Islet of Langerhans (tissue), 1 donor: ENCODE data around the gene SLC1A3.

Experiments
- FAIRE-seq: peaks from one replicate; lab custom pipeline; 2011; peaks lifted over from hg19 to GRCh38; lab: Jason Lieb, UNC

The SLC1A3 gene

DNA sequence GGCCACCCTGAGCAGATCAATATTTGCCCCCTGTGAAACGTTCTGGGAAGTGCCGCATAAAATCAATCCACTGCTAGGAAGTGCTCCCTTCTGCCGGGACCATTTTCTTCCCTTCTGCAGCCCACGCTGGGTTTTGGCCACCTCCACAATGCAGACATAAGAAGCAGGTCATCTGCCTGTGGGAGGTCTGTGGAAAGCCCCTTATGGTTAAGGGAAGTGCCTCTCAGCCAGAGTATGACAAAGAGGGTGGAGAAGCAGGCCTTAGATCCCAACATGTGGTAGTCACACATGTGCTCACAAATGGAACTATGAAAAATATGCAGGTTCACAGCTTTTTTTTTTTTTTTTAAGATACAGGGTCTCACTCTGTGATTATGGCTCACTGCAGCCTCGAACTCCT, 82.8 kb downstream of the SLC1A3 start:
- FAIRE-seq: no peak

DNA sequence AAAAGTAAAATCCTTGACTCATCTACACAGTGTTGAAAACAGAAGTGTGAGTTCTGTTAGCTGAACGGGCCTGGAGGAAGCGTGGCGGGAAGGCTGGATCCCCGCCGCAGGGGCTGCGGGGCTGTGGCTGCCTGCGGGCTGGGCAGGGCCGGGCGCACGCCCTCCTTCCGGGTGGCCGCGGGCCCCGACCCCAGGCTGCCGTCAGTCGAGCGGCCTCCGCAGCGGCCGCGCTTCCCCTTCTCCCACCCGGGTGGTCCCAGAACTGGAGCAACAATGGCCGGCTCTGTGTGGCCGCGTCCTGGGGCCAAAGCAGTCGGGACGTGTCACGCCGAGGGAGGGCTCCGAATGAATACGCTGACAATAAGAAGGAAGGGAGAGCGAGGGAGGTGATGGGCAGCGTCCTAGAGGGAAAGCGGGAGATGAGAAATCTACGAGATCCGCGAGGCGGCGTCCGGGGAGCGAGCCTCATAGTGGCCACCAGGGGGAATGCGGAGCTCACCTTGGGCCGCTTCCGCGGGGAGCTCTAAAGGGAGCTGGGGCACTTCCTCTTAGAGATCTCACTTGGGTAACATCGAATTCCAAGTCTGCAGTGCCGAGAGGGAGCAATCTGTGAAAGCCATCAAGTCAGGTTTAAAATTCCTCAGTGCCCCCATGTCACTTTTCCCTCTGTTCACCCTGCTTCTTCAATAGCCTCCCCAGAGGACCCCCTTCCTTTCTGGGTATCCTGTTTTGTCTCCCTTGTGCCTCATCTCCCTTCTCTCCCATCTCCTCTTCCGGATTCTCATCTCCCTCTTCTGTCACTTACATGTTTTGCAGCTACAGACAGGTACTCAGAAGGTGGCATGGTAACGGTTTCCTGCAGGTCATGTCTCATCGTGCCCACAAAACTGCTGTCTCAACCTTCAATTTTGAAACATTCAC, 83.9 kb downstream of the SLC1A3 start:
- FAIRE-seq: no peak

DNA sequence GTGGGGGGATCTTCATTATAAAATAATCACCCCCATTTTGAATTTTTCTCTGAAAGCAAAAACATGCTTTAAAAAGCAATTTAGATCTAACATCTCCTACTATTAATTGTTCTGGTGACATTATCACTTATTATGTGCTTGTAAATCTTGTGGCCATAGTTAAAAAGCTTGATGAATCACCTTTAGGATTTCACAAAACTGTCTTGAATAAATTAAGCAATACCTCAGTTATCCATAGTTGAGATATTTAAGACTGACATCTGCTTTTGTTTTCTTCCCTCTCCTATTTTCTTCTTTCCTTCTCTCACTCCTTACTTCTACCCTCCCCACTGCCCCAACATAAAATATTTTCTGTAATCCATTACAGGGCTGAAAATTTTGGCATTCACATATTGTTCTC, 84.8 kb downstream of the SLC1A3 start:
- no peak for FAIRE-seq

DNA sequence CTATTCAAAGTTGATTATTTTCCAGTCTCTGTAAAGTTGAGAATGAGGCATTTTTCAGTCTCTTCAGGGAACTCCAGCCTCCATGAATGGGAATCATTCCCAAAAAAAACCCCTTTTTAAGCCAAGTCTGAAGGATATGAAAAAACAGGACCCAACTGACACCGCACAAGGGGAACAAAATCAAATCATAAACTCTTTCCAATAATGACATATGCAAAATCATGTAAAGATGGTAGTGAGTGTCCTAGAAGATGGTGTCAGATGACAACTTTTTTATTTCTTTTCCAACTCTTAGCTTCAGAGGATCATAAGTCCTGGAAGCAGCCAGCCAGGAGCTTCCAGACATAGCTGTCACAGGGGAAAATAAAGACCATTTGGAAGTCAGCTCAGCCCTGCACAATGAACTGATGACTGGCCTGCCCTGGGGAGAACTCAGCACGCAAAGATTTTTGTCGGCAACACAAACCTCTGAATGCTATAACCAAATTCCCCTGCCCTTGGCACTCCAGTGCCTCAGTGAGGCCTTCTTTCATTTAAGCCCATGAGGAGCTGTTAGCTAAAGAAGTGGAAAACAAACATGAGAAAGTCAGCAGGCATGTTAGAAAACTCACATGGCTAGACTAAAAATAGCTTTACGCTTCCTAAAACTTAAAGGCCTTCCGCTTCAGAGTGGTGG, 85.4 kb downstream of the SLC1A3 start:
- no peak for FAIRE-seq

DNA sequence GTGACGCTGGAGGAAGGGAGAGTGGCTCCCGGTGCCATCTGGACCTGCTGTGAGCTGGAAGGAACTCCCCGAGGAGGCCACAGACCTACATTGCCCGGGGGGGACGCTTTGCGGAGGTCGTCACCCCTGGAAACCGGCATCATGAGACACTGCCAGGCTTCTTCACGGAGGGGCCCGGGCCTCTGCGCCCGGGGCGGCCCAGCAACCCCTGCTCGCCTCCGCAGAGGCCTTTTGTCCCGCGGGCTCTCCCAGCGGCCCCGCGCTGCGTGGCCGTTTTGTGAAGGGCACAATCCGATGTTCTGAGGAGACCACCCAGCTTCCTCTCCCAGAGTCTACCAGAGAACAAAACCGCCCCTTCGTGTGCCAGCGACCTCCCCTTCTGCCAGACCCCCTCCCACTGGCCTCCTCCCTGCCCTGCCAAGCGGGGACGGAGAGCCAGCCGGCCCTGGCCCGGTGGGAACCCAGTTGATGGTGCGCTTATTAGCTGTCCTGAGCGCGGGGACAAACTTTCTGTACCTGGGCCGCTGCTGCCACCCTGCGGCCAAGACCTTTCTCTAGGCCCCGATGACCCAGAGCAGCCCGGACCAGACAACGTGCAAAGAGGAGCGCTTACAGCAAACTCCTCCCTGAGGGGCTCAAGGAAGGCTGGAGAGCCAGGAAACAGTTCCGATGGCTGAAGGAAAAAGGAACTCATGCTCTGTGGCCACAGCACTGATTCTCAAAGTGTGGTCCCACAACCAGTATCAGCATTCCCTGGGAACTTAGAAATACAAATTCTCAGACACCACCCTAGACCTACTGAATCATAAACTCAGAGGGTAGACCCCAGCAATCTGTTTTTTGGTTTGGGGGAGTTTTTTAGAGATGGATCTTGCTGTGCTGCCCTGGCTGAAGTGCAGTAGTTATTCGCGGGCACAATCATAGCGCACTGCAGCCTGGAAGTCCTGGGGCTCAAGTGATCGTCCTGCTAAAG, 86.7 kb downstream of the SLC1A3 start:
- no peak for FAIRE-seq

DNA sequence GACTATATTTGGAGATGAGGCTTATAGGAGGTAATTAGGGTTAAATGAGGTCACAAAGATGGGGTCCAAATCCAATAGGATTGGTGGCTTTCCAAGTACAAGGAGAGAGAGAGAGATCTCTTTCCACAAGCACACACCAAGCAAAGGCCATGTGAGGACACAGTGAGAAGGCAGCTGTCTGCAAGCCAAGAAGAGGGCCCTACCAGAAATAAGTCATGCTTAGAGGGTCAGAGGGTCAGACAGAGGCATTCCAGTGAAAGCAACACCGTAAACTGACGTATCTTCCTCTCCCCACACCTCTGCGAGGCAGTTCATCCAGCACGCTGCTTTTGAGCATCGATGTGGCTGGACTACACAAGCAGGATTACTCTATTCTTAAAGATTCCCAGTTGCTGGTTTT, 87.9 kb downstream of the SLC1A3 start:
- FAIRE-seq: no peak

DNA sequence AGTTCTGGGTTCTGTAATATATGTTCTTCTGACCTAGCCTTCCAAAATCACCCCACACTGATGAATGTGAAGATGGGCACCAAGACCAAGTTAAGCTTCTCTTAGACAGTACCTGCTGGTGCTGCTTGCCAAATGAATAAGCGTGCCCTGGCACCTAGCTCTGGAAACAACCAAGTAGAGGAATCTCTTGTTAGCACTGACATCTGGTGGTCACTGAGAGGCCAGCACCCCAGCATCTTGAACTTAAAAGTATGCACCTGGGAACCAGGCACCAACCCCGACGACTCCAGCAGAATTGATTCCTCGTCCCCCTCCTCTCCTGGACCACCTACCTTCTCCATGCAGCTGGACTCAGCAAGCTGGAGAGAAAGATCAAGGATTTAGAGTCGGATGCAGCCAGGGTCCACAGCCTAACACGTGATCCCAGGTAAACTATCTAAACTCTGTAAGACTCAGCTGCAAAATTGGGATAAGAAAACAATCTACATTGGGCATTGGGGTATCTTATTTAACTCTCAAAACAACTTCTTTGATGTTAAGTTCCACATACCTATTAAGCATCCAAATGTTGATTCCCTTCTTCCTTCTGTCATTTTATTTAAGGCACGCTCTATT, 89.8 kb downstream of the SLC1A3 start:
- FAIRE-seq: no peak

DNA sequence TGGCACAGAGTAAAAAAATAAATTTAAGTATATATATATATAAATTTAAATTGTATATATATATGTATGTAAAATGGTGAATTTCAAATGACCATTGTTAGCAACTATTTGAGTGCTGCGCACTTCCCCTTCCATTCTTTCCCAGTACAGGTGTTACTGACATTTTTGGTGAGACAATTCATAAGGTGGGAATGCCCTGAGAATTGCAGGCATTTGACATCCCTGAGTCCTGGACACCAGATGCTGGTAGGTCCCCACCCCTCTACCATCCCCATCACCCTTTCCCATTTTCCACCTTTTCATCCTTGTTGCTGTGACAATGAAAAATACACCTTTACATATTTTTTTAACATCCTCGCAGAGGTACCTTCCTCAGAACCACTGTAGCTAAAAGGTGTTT, 91.6 kb downstream of the SLC1A3 start:
- FAIRE-seq: no peak

DNA sequence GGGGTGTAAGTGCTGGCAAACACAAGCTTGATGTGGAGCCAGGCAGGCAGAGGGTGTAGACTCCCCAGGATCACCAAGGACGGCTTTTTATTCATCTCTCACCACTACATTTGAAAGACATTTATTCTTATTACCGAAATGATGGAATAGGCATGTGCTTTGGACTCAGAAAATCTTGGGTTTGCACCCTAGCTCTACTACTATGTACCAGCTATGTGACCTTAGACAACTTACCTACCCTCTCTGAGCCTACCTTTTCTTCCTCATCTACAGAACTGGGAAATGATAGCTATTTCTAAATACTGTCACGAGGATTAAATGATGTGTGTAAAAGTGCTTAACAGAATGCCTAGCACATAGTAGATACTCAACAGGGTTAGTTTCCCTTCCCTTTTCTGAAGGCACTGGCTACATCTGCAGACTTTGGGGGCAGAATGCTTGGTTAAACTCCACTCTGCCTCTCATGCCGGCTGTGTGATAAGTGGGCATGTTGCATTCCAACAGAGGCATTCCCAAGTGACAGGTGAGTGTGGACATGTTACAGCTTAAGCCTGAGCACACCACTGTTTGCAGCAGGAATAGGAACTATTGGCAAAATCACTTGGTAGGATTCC, 94.8 kb downstream of the SLC1A3 start:
- FAIRE-seq: no peak

DNA sequence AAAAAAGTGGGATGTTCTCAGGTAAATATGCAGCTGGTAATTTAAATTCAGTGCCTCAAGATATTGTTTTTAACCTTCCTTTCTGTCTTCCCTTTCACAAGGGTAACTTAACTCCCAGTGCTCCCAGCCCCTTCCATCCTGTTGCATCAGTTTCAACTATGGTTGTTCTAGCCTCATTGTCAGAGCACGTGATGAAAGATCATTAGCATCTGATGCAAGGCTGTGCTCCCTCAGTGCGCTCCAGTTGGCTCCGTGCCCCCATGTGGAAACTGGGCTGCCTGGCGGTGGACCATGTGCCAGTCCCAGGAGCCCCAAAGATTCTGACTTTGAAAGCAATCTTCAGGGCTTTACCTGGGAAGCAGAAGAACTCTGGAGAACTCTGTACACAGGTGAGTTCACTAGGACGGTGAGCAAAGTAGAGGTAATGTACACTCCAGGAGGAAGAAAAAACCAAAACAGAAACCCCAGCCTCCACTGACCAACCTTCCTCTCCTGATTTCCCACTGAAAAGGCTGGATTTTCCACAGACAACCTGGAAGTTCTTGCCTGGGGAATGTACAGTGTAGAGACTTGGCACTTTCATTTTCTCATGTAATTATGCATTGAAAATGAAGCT, 96.9 kb downstream of the SLC1A3 start:
- no peak for FAIRE-seq

DNA sequence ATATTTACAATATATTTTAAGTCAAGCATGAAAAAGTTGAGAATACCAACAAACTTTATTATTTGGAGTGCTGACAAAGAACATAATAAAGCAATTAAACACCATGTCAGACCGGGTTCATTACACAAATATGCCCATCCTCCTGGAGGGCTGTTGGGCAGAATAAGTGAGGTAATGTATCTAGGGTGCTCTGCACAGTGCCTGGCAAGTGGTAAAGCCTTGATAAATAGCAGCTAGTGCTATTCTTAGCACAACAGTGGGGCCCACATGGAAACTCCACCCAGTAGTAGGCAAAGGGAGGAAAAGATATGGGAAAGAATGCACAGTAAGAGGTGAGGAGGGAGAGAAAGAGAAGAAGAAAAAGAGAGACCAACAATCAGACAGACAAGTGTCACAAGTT, 97.7 kb downstream of the SLC1A3 start:
- FAIRE-seq: no peak

DNA sequence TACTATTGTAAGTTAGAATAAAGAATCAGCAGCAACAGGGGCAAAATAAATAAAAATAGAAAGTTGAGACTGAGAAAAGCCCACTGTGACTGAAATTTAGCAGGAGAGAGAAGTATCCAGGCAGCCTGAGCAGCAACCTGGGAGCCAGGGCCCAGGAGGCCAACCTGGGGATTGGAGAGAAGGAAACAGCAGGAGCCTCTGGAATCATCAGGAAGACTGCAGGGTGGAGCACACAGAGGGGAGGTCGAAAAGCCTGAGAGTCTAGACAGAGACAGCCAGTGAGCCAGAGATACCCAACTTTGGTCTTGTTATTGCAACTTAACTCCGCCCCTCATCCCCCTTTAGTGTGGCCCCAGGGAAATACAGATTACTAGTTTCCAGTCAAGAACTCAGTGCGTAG, 98.6 kb downstream of the SLC1A3 start:
- no peak for FAIRE-seq

DNA sequence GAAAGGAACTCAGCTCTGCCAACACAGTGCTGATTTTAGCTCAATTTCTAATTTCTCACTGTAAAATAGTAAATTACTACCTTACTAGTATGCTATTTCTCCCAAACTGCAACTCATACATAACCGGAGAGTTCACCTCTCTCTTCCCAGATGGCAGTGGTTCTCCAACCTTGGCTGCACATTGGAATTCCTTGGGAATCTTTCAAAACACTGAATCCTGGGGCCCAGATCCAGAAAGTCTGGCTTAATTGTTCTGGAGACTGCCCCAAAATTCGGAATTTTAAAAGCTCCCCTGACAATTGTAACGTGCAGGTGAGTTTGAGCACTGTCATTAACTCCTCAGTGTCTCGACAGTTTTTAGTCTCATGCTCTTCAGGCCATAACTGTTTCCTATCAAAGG, 100.3 kb downstream of the SLC1A3 start:
- FAIRE-seq: no peak

DNA sequence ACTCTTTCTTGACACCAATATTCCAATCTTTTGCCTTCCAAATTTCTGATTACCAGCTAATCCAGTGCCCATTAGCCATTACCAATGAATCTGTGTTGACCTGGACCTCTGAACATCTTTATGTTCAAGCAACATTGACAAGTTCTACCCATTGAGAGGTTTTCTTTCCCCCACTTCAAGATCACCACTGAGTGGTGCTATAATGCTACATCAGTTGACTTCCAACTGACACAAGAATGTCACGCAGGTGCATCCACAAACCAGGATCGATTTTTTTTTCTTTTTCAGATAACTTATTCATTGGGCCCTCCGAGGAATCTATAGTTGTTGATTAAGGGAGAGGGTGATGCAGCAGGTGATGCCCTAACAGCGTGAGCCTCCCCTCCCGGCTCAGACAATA, 102.6 kb downstream of the SLC1A3 start:
- no peak for FAIRE-seq

DNA sequence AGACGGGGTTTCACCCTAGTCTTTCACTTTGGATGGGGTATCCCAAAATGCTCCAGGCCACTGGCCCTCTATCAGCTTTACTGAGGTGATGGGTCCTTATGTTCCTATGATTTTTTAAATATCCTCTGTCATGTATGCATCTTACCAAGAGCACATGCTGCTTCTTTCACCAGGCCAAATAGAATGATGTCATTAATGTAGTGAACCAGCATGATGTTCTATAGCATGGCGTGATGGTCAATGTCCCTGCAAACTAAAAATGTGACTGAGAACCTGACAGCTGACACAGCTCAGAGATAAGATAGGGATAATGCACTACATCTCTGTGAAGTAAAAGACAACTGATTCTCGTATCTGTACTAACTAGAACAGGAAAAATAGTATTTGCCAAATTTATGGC, 103.6 kb downstream of the SLC1A3 start:
- FAIRE-seq: no peak

DNA sequence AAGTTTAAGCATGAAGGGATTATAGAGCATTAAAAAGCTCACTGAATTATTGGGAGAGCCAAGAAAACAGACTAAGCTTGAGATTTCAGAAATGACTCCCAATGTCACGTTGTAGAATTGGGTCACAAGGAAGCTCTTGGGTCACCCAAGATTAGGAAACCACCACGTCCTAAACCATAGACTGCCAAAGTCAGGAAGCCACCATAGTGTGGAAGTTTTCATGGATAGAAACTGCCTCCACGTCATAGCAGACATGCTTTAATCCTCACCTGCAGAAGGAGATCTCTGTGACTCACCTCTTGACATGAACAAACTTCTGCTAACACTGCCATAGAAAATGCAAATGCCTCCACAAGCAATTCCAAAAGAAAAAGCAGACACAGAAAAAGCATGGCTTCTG, 106.3 kb downstream of the SLC1A3 start:
- FAIRE-seq: no peak

DNA sequence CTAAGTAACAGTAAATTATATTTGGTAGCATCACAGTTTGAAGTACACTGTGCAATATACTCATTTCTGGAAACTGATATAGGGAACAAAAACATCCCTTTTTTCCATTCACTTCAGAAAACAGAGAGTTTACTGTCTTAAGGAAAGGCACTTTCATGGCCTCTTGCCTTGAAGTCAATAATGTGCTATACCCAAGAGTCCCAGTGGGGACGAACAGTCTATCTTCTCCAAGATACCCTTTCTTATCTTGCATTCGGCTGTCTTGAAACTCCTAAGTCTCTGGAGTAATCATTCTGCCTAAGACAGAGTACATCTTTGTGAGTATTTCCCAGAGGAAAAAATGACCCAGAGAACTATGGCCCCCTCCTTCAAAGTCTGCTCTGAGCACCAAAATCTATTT, 107.1 kb downstream of the SLC1A3 start:
- FAIRE-seq: no peak

DNA sequence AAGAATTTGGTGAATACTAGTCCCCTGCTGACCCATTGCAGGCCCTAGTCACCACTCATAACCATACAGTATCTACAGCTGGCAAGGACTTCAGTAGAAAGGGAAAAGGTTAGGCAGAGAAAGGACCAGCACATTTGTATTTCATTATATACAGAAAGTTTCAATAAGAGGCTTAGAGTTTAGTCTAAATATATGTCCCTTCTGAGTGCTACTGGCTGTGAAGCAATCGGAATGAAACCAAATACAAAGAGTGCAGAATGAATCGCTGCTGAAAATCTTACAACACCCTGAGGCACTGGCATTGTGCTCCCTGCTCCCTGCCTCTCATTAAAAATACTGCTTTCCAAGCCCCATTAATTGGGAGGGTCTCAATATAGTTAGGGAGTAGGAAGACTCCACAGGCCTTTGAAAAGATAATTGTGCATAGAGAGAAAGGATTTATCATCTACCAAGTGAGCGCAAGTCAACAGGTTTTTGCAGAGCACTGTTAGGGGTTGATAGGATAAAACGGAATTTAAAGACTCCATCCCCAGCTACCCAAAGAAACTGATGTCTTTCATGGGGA, 110.8 kb downstream of the SLC1A3 start:
- FAIRE-seq: no peak

DNA sequence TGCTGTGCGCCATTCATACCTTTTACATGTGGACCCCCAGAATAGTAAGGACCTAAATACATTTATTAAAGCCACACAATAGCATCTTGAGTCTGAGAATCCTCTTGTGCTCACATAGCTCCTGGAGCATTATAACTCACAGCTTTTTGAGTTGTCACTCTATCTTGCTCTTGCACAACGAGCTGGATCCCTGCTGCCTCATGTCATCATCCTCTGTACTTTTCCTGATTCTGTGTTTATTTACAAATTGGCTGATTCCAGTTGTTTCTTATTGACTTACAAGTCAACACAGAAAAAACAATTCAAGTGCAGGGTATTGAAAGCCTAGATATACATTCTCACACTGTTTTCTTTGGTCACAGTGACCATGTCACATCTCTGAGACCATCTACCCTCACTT, 112.9 kb downstream of the SLC1A3 start:
- FAIRE-seq: no peak

DNA sequence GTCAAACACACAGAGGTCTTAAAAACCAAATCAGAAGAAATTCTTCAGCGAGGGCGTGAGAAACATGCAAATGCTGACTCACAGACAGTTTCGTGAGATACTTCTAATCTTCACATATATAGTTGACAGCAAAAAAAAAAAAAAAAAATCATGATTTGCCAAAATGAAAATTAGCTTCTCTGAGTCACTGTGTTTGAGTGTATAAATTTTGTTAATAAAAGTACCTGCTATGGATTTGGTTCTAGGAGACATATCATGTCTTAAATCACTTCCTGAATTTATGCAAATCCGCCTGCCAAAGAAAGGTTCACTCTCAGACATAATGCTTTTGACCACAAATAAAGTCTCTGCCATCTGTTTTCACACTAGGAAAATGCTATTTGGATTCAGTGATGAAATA, 114.3 kb downstream of the SLC1A3 start:
- no peak for FAIRE-seq

DNA sequence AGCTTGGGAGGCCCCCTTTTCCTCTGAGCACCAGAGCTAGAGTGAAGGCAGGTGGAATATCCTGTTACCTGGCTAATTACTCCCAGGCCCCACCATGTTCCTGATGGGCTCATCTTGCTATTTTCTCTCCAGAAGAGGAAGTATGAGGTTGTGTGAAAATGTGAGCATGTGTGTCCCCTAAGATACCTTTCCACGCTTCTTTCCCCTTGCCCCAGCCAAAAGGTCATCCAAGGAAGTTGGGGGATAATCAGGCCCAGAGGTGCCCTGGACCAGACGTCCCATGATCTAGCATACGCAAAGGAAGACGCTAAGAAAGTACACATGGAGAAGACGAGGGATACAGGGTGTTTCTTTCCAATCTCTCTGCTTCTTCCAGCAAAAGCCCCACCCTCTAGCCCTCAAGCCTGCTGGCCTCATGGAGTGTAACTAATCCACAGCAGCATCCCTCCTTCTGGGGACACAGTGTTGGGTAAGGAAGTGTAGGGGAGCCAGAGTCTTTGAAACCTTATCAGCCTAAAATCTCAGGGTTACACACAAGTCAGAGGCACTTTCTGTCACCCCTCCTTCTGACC, 115.3 kb downstream of the SLC1A3 start:
- no peak for FAIRE-seq
